ENCODE data around the gene SRRT. TPM values are rescaled to one million over a fixed set of nuclear protein-coding genes. Genes with fewer than 3 reads are reported as not detected.

The SRRT gene
- total RNA-seq, 1 experiment from 2014 or later = 76.2 TPM

DNA sequence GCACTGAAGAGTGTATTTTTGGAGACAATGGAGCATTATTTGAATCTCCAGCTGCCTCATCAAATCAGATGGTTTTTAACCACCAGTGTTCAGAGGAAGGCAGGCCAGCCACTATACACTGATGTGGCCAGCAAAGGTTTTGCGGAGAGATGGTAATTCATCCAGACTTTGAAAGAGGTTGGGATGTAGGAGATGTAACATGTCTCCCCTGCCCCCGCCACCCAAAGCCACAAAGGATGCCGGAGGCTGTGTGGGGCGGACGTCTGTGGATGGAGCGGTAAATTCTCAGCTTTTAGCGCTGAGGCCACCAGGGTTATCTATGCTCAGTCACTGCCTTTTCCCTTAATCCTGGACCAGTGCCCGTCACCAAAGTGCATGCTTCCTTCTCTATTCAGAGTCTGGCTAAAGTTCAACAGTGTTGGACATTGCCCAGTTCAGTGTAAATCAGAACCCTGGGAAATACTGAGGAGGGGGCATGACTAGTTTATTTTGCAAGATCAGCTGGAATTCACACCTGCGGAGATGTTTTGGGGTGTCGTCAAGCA is 11.4 kb upstream of the SRRT start:
- no peak overlapping the region for H3K4me3 ChIP-seq
- H3K4me1 ChIP-seq (replicated peaks) = peaks cover 15% of the 10 kb centered on the region
- DNase-seq (ENCODE audit: low read depth in 1 of 2, low spot score in 2 of 2) = no peak
- H3K27ac ChIP-seq = no peak overlapping the region
- H3K27me3 ChIP-seq (replicated peaks) = no peaks in the 10 kb centered on the region
- H3K36me3 ChIP-seq = peaks cover 30% of the 10 kb centered on the region
- H3K9me3 ChIP-seq (replicated peaks) = no peaks in the 10 kb centered on the region

DNA sequence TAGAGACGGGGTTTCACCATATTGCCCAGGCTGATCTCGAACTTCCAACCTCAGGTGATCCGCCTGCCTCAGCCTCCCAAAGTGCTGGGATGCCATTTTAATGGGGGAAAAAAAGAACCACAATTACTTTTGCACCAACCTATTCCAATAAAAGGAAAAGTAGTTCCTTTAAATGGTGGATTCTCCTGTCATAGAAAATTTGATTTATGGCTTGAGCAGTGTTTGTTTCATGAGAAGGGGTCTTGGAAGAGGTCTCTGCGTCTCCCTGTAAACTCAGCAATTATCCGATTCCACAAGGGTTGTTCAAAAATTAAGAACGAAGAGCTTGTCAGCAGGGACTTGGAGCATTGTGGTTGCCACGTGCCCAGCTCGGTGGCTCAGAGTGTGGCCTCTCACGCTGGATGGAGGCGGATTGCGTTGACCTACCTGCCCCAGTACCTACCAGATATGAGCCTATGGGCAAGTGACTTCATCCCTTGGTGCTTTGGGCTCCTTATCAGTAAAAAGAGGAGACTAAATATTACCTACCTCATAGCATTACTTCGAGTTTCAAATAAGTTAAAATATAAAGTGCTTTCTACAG is 10.5 kb upstream of the SRRT start:
- H3K36me3 ChIP-seq = peaks cover 39% of the 10 kb centered on the region
- no peaks in the 10 kb centered on the region for H3K27me3 ChIP-seq (replicated peaks)
- no peak overlapping the region for H3K4me3 ChIP-seq
- no peak overlapping the region for H3K27ac ChIP-seq
- no peaks in the 10 kb centered on the region for H3K9me3 ChIP-seq (replicated peaks)
- no peak for DNase-seq (ENCODE audit: low read depth in 1 of 2, low spot score in 2 of 2)
- peaks cover 23% of the 10 kb centered on the region for H3K4me1 ChIP-seq (replicated peaks)

DNA sequence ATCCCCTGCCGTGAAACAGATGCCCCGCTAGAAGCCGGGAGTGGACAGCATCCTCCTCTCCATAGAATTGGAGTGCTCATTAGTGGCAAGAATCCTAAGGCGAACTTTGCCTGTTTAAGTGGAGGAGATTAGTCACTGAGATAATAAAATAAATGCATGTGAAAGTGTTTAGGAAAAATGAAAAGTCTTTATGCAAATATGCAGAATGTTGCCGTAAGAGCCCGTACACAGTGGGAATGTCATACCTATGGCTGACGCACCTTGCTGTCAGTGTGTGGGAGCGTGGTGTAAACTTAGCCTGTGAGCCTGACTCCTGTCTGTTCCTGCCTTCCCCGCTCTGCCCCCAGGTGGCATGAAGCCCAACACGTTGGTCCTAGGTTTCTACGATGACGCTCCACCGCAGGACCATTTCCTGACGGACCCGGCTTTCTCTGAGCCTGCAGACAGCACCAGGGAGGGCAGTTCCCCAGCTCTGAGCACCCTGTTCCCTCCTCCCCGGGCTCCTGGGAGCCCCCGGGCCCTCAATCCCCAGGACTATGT is 9.5 kb upstream of the SRRT start:
- Histone ChIP-seq H3K27me3 (replicated peaks) (no peaks in the 10 kb centered on the region), H3K9me3 (replicated peaks) (no peaks in the 10 kb centered on the region), H3K4me3 (no peak overlapping the region), H3K36me3 (peaks cover 43% of the 10 kb centered on the region), H3K27ac (no peak overlapping the region), H3K4me1 (replicated peaks) (peaks cover 23% of the 10 kb centered on the region)
- DNase-seq (ENCODE audit: low read depth in 1 of 2, low spot score in 2 of 2) = no peak

DNA sequence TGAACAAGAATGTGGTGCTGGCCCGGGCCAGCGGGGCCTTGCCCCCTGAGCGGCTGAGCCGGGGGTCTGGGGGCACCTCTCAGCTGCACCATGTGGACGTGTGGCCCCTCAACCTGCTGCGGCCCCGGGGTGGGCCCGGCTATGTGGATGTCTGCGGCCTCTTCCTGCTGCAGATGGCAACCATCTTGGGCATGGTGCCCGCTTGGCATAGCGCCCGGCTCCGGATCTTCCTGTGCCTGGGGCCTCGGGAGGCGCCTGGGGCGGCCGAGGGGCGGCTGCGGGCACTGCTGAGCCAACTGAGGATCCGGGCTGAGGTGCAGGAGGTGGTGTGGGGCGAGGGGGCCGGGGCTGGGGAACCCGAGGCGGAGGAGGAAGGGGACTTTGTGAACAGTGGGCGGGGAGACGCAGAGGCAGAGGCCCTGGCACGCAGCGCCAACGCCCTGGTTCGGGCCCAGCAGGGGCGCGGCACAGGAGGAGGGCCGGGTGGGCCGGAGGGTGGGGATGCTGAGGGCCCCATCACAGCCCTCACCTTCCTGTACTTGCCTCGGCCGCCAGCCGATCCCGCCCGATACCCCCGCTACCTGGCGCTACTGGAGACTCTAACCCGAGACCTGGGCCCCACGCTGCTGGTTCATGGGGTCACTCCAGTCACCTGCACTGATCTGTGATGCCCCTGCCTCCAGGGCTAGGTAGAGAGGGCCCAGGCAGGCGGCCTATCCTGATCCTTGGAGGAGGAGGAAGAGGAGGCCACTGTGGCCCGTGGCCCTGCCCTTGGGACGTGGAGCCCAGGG is 8.8 kb upstream of the SRRT start:
- Histone ChIP-seq H3K4me3 (peak overlapping the region; percentile 92), H3K9me3 (replicated peaks) (no peaks in the 10 kb centered on the region), H3K36me3 (peaks cover 43% of the 10 kb centered on the region), H3K27me3 (replicated peaks) (no peaks in the 10 kb centered on the region), H3K27ac (peak overlapping the region; percentile 98), H3K4me1 (replicated peaks) (peaks cover 23% of the 10 kb centered on the region)
- DNase-seq (ENCODE audit: low read depth in 1 of 2, low spot score in 2 of 2) = no peak

DNA sequence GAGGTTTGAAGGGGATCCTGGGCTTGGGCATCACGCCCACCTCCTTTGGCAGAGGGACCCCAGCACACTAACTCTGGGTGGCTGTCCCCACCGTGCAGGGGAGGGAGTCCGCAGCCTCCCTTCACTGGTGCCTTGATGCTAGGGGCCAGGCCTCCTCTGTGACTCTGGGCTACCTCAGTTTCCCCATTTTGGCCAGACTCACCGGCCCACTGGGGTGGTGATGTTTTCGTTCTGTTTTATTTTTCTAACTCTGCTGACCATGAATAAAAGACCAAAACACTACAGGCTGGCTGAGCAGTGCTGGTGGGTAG is 8.2 kb upstream of the SRRT start:
- Histone ChIP-seq H3K27ac (peak overlapping the region; percentile 98), H3K4me3 (peak overlapping the region; percentile 92)
- DNase-seq (ENCODE audit: low read depth in 1 of 2, low spot score in 2 of 2) = no peak

DNA sequence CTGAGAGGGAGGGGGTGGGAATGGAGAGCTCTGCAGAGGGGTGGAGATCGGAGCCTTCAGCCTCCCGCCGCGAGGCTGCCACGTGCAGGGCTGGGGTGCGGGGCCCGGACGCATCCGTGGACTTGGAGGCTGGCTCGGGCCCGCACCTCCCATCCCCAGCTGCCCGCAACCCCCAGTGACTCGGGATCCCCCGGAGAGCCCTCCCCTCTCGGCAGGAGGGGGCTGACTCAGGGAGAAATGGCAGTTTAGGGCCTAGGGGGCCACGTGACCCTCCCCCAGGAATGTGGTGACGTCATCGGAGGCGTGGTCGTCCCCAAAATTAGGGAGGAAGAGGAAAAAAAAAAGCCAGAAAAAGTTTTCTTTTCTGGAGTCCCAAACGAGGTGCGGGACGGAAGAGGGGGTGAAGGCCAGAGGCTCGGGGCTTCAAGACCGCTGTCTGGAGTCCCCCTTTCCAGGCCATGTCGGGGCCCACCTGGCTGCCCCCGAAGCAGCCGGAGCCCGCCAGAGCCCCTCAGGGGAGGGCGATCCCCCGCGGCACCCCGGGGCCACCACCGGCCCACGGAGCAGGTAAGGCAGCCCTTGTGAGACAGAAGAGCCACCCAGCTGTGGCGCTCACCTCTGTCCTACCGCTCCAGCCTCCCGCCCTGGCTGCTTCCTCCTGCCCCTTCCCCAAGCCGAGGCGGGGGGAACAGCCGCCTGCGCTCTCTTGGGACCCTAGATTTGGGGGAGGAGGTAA is 7.7 kb upstream of the SRRT start, which contains the start of gene TRIP6:
TSS of gene TRIP6 (plus strand) at position 348 of the 736 bp plus-strand sequence. CDS start at position 459, 111 bp downstream.
- H3K4me3 ChIP-seq = peak within 1 kb of the TSS; percentile 92
- peaks cover 51% of the 10 kb centered on the region for H3K36me3 ChIP-seq
- no peaks in the 10 kb centered on the region for H3K9me3 ChIP-seq (replicated peaks)
- H3K27me3 ChIP-seq (replicated peaks) = no peaks in the 10 kb centered on the region
- peak; percentile 93 to 95 for DNase-seq (ENCODE audit: low read depth in 1 of 2, low spot score in 2 of 2)
- H3K4me1 ChIP-seq (replicated peaks) = peaks cover 23% of the 10 kb centered on the region
- peak within 1 kb of the TSS; percentile 98 for H3K27ac ChIP-seq

More for the DNA sequence above, 8.2 kb upstream of the SRRT start:
- H3K27me3 ChIP-seq (replicated peaks) = no peaks in the 10 kb centered on the region
- H3K9me3 ChIP-seq (replicated peaks) = no peaks in the 10 kb centered on the region
- peaks cover 45% of the 10 kb centered on the region for H3K36me3 ChIP-seq
- H3K4me1 ChIP-seq (replicated peaks) = peaks cover 23% of the 10 kb centered on the region

DNA sequence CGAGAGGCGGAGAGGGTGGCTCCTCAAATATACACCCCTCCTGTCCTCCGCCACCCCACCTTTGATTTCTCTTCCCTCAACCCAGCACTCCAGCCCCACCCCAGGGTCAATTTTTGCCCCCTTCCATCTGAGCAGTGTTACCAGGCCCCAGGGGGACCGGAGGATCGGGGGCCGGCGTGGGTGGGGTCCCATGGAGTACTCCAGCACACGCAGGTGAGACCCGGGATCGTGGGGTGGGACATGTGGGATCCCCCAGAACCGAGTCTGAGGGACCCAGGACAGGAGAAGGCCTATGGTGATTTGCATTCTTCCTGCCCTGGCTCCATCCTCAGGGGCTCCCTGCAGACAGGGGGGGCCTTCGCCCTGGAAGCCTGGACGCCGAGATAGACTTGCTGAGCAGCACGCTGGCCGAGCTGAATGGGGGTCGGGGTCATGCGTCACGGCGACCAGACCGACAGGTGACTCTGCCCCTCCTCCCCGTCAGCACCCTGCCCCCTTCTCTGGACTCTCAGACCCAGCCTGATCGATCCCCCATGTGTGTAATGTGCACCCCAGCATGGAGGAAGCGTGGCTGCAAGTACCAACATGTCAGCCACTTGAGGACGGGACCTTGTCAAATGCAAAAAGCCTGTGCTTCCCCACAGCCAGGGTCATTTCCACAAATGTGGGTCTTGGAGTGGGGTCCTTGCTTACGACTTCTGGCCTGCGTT is 7.0 kb upstream of the SRRT start:
- Histone ChIP-seq H3K4me3 (peak overlapping the region; percentile 92), H3K36me3 (peaks cover 56% of the 10 kb centered on the region), H3K4me1 (replicated peaks) (peaks cover 23% of the 10 kb centered on the region), H3K9me3 (replicated peaks) (no peaks in the 10 kb centered on the region), H3K27ac (peak overlapping the region; percentile 98), H3K27me3 (replicated peaks) (no peaks in the 10 kb centered on the region)
- DNase-seq (ENCODE audit: low read depth in 1 of 2, low spot score in 2 of 2) = no peak

DNA sequence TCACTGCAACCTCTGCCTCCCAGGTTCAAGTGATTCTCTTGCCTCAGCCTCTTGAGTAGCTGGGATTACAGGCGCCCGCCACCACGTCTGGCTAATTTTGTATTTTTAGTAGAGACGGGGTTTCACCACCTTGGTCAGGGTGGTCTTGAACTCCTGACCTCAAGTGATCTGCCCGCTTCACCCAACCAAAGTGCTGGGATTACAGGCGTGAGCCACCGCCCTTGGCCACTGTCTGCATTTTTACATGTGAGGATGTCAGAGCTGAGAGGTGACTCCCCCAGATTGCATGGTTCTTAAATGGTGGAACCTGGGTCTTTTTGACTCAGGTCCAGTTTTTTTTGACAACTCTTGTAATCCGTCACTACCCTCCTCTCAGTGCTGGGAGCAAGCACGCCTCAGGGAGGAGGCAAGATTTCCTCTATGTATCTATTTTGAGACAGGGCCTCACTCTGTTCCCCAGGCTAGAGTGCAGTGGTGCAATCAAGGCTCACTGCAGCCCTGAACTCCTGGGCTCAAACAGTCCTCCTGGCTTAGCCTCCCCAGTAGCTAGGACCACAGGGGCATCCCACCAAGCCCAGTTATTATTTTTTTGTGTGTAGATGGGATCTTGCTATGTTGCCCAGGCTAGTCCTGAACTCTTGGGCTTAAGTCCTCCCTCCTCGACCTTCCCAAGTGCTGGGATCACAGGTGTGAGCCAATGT is 1.2 kb upstream of the SRRT start:
- no peaks in the 10 kb centered on the region for H3K27me3 ChIP-seq (replicated peaks)
- H3K36me3 ChIP-seq = peaks cover 89% of the 10 kb centered on the region
- peak overlapping the region; percentile 85 for H3K27ac ChIP-seq
- peaks cover 24% of the 10 kb centered on the region for H3K4me1 ChIP-seq (replicated peaks)
- H3K4me3 ChIP-seq = peak overlapping the region; percentile 71
- no peak for DNase-seq (ENCODE audit: low read depth in 1 of 2, low spot score in 2 of 2)
- H3K9me3 ChIP-seq (replicated peaks) = no peaks in the 10 kb centered on the region

DNA sequence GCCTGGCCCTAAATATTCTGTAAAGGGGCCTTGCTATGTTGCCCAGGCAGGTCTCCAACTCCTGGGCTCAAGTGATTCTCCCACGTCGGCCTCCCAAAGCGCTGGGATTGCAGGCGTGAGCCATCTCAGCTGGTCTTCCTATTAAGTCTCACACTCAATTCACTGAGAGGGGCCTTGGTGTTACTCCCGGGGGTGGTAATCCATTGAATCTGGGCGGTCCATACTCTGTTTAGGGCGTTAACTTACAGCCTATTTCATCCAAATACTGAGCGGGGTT is 665 bp upstream of the SRRT start:
- no peak for DNase-seq (ENCODE audit: low read depth in 1 of 2, low spot score in 2 of 2)
- Histone ChIP-seq H3K27me3 (replicated peaks) (no peaks in the 10 kb centered on the region), H3K4me1 (replicated peaks) (peaks cover 19% of the 10 kb centered on the region), H3K9me3 (replicated peaks) (no peaks in the 10 kb centered on the region), H3K27ac (peak overlapping the region; percentile 85), H3K36me3 (peaks cover 89% of the 10 kb centered on the region), H3K4me3 (peak overlapping the region; percentile 71)

DNA sequence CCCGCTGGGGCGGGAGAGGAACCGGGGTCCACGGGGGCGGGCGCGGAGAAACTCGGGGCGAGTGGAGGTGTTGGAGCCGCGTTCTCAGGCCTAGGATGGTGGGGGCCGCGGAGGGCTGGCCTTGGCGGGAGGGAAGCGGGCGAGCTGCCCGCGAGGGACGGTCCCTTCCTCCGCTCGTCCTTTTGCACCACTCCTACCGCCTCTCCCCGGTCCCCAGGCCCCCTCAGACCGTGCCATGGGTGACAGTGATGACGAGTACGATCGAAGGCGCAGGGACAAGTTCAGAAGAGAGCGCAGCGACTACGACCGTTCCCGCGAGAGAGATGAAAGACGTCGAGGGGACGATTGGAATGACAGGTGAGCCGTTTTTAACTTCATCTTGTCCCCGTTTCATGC is 451 bp downstream of the SRRT start:
- peak in 1 of 2 experiments; percentile 41 for DNase-seq (ENCODE audit: low read depth in 1 of 2, low spot score in 2 of 2)
- Histone ChIP-seq H3K9me3 (replicated peaks) (no peaks in the 10 kb centered on the region), H3K27ac (peak overlapping the region; percentile 85), H3K4me1 (replicated peaks) (peaks cover 18% of the 10 kb centered on the region), H3K36me3 (peaks cover 93% of the 10 kb centered on the region), H3K27me3 (replicated peaks) (no peaks in the 10 kb centered on the region), H3K4me3 (peak overlapping the region; percentile 71)

DNA sequence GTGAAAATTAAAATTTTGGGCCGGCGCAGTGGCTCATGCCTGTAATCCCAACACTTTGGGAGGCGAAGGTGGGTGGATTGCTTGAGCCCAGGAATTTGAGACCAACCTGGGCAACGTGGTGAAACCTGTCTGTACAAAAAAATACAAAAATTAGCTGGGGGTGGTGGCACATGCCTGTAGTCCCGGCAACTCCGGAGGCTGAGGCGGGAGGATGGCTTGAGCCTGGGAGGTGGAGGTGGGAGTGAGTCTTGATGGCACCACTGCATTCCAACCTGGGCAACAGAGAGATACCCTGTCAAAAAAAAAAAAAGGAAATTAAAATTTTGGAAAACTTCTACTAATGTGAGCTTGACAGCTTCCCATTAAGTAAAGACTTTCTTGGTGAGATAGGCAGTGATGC is 3.1 kb downstream of the SRRT start:
- no peaks in the 10 kb centered on the region for H3K27me3 ChIP-seq (replicated peaks)
- no peak overlapping the region for H3K27ac ChIP-seq
- no peak overlapping the region for H3K4me3 ChIP-seq
- peaks cover 92% of the 10 kb centered on the region for H3K36me3 ChIP-seq
- no peaks in the 10 kb centered on the region for H3K9me3 ChIP-seq (replicated peaks)
- H3K4me1 ChIP-seq (replicated peaks) = peaks cover 18% of the 10 kb centered on the region
- no peak for DNase-seq (ENCODE audit: low read depth in 1 of 2, low spot score in 2 of 2)

DNA sequence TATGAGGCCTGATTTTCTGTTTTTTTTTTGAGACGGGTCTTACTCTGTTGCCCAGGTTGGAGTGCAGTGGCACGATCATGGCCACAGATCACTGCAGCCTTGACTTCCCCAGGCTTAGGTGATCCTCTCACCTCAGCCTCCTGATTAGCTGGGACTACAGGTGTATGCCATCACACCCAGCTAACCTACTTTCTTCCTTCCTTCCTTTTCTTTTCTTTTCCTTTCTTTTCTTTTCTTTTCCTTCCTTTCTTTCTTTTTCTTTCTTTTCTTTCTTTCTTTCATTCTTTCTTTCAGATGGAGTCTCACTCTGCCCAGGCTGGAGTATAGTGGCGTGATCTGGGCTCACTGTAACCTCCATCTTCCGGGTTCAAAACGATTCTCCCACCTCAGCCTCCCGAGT is 3.8 kb downstream of the SRRT start:
- H3K9me3 ChIP-seq (replicated peaks) = no peaks in the 10 kb centered on the region
- H3K27ac ChIP-seq = no peak overlapping the region
- peaks cover 92% of the 10 kb centered on the region for H3K36me3 ChIP-seq

More for the DNA sequence above, 3.8 kb downstream of the SRRT start:
- H3K27me3 ChIP-seq (replicated peaks) = no peaks in the 10 kb centered on the region
- DNase-seq (ENCODE audit: low read depth in 1 of 2, low spot score in 2 of 2) = no peak
- H3K4me3 ChIP-seq = no peak overlapping the region
- H3K4me1 ChIP-seq (replicated peaks) = peaks cover 18% of the 10 kb centered on the region

Measured in SJSA1 (cell line).